MM.1S (cell line): ENCODE measurements around the gene CAPN12.

Experiments used
- DNase-seq: peaks from one replicate; pipeline ENCODE4 v3.0.0-alpha.2; 2015
- H2AFZ ChIP-seq: fragments of 300-600 bp; sonication (generic); 2 replicates; pipeline ENCODE4 v1.6.0; 2016; ENCODE audit warnings: antibody characterized with exemption, low read length
- H3F3A ChIP-seq: fragments of 300-600 bp; sonication (generic); 2 replicates; pipeline ENCODE4 v1.6.1; 2016; ENCODE audit warnings: mild to moderate bottlenecking, antibody characterized with exemption, low read length, moderate library complexity, mixed read lengths; ENCODE audit not compliant: insufficient read depth
- H3K27ac ChIP-seq: fragments of 300-600 bp; sonication (generic); 2 replicates; pipeline ENCODE4 v1.5.1; 2016; ENCODE audit warnings: mild to moderate bottlenecking, low read length
- H3K27me3 ChIP-seq: fragments of 300-600 bp; sonication (generic); replicated peaks from 2 replicates; pipeline ENCODE4 v1.6.0; 2016; ENCODE audit warnings: low read length; ENCODE audit not compliant: insufficient read depth
- H3K36me3 ChIP-seq: fragments of 300-600 bp; sonication (generic); replicated peaks from 2 replicates; pipeline ENCODE4 v1.6.1; 2016; ENCODE audit warnings: mild to moderate bottlenecking, low read length, mixed read lengths; ENCODE audit not compliant: insufficient read depth
- H3K4me1 ChIP-seq: fragments of 300-600 bp; sonication (generic); 2 replicates; pipeline ENCODE4 v1.6.1; 2016; ENCODE audit warnings: low read length, mixed read lengths
- H3K4me2 ChIP-seq: fragments of 300-600 bp; sonication (generic); 2 replicates; pipeline ENCODE4 v1.6.0; 2016; ENCODE audit warnings: low read depth, low read length
- H3K4me3 ChIP-seq: fragments of 300-600 bp; sonication (generic); 2 replicates; pipeline ENCODE4 v1.5.1; 2016; ENCODE audit warnings: low read length, mixed read lengths
- H3K79me2 ChIP-seq: fragments of 300-600 bp; sonication (generic); 2 replicates; pipeline ENCODE4 v1.6.1; 2016; ENCODE audit warnings: mixed run types, low read length, mixed read lengths
- H3K9ac ChIP-seq: fragments of 300-600 bp; sonication (generic); 2 replicates; pipeline ENCODE4 v1.6.1; 2016; ENCODE audit warnings: low read length, mixed read lengths
- H3K9me2 ChIP-seq: fragments of 300-600 bp; sonication (generic); replicated peaks from 2 replicates; pipeline ENCODE4 v1.6.1; 2016; ENCODE audit warnings: mild to moderate bottlenecking, low read length, mixed read lengths; ENCODE audit not compliant: insufficient read depth
- H3K9me3 ChIP-seq: fragments of 300-600 bp; sonication (generic); replicated peaks from 2 replicates; pipeline ENCODE4 v1.6.1; 2016; ENCODE audit warnings: mild to moderate bottlenecking, low read length, mixed read lengths; ENCODE audit not compliant: insufficient read depth
- H4K20me1 ChIP-seq: fragments of 300-600 bp; sonication (generic); 2 replicates; pipeline ENCODE4 v1.6.1; 2016; ENCODE audit warnings: mild to moderate bottlenecking, low read length, moderate library complexity, mixed read lengths; ENCODE audit not compliant: insufficient read depth
- EZH2 ChIP-seq: fragments of 300-600 bp; sonication (generic); optimal IDR thresholded peaks from 2 replicates; pipeline ENCODE3; 2017; ENCODE audit warnings: low read depth, mild to moderate bottlenecking, antibody characterized with exemption, low read length, mixed read lengths
- EZH2phosphoT487 ChIP-seq: fragments of 300-600 bp; sonication (generic); IDR thresholded peaks from 2 replicates; pipeline ENCODE4 v1.6.1; 2018; ENCODE audit warnings: antibody characterized with exemption, low read length
- TF ChIP-seq, protein P1 (sequence below): fragments of 300-600 bp; sonication (generic); IDR thresholded peaks from 2 replicates; pipeline ENCODE4 v1.5.1; 2016; ENCODE audit warnings: antibody characterized with exemption, low read length, mixed read lengths

Gene CAPN12

GRCh38 chr19:38692458-38693379 is 51.6 kb downstream of the CAPN12 start:
- H3K36me3 ChIP-seq: no peaks in the 10 kb centered on the region
- H2AFZ ChIP-seq: no peak overlapping the region
- peaks cover 93% of the 10 kb centered on the region for H3K79me2 ChIP-seq
- no peaks in the 10 kb centered on the region for H3K27me3 ChIP-seq
- DNase-seq: no peak
- no peak overlapping the region for H3K27ac ChIP-seq
- no peak overlapping the region for H3K4me2 ChIP-seq
- H3K4me1 ChIP-seq: peaks cover 25% of the 10 kb centered on the region
- no peak overlapping the region for H3K9ac ChIP-seq
- H3K4me3 ChIP-seq: no peak overlapping the region
- no peaks in the 10 kb centered on the region for H4K20me1 ChIP-seq
- no peaks in the 10 kb centered on the region for H3K9me2 ChIP-seq
- no peaks in the 10 kb centered on the region for H3F3A ChIP-seq
- H3K9me3 ChIP-seq: no peaks in the 10 kb centered on the region
- TF ChIP-seq, protein P1, sequence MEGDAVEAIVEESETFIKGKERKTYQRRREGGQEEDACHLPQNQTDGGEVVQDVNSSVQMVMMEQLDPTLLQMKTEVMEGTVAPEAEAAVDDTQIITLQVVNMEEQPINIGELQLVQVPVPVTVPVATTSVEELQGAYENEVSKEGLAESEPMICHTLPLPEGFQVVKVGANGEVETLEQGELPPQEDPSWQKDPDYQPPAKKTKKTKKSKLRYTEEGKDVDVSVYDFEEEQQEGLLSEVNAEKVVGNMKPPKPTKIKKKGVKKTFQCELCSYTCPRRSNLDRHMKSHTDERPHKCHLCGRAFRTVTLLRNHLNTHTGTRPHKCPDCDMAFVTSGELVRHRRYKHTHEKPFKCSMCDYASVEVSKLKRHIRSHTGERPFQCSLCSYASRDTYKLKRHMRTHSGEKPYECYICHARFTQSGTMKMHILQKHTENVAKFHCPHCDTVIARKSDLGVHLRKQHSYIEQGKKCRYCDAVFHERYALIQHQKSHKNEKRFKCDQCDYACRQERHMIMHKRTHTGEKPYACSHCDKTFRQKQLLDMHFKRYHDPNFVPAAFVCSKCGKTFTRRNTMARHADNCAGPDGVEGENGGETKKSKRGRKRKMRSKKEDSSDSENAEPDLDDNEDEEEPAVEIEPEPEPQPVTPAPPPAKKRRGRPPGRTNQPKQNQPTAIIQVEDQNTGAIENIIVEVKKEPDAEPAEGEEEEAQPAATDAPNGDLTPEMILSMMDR: no peak
- TF ChIP-seq EZH2: no peak
- no peak for TF ChIP-seq EZH2phosphoT487

GRCh38 chr19:38691938-38692457 is 52.3 kb downstream of the CAPN12 start:
- no peaks in the 10 kb centered on the region for H4K20me1 ChIP-seq
- H3F3A ChIP-seq: no peaks in the 10 kb centered on the region
- no peak for DNase-seq
- no peak overlapping the region for H3K9ac ChIP-seq
- H3K4me2 ChIP-seq: no peak overlapping the region
- H3K4me3 ChIP-seq: no peak overlapping the region
- H3K9me3 ChIP-seq: no peaks in the 10 kb centered on the region
- H3K79me2 ChIP-seq: peaks cover 93% of the 10 kb centered on the region
- no peak overlapping the region for H3K27ac ChIP-seq
- no peak overlapping the region for H2AFZ ChIP-seq
- TF ChIP-seq, protein P1: no peak
- TF ChIP-seq EZH2phosphoT487: no peak
- no peak for TF ChIP-seq EZH2
- no peaks in the 10 kb centered on the region for H3K9me2 ChIP-seq
- no peaks in the 10 kb centered on the region for H3K36me3 ChIP-seq
- H3K4me1 ChIP-seq: peaks cover 27% of the 10 kb centered on the region
- no peaks in the 10 kb centered on the region for H3K27me3 ChIP-seq

DNA sequence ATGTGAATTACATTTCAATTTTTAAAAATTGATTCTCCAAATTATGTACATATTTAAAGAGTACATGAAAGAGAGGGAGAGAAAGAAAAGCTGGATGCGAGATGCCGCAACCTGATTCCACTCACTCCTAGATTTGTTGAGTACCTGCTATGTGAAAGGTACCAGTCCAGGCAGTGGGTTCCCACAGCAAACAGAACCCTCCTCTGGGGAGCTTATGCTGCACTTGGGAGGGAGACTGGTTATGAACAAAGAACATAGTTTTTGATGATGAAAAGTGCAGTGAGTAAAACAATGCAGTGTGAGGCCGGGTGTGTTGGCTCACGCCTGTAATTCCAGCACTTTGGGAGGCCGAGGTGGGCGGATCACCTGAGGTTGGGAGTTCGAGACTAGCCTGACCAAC is 53.4 kb downstream of the CAPN12 start:
- DNase-seq: no peak
- Histone ChIP-seq H3K27ac (no peak overlapping the region), H3K4me2 (no peak overlapping the region), H3K4me3 (no peak overlapping the region), H3K9me2 (no peaks in the 10 kb centered on the region), H4K20me1 (no peaks in the 10 kb centered on the region), H3K27me3 (no peaks in the 10 kb centered on the region), H3K36me3 (no peaks in the 10 kb centered on the region), H3F3A (peaks cover 8% of the 10 kb centered on the region), H2AFZ (no peak overlapping the region), H3K9ac (no peak overlapping the region), H3K4me1 (peaks cover 39% of the 10 kb centered on the region), H3K79me2 (peaks cover 93% of the 10 kb centered on the region), H3K9me3 (no peaks in the 10 kb centered on the region)
- TF ChIP-seq, protein P1: no peak
- TF ChIP-seq EZH2 (no peak), EZH2phosphoT487 (no peak)
